Measurements from ENCODE around the gene TRAPPC1. TPM values are rescaled to one million over a fixed set of nuclear protein-coding genes. Genes with fewer than 3 reads are reported as not detected.

TRAPPC1 gene
- polyA plus RNA-seq, 4 donors = 90.8 to 137 (median 132) TPM

- no peak for DNase-seq (ENCODE audit: low read depth in 4 of 4, low spot score in 3 of 4)
Observed at GRCh38 chr17:7943291-7943690, 11.5 kb upstream of the TRAPPC1 start.

GRCh38 chr17:7940743-7941142, 9.0 kb upstream of the TRAPPC1 start:
- DNase-seq (ENCODE audit: low read depth in 4 of 4, low spot score in 3 of 4) = no peak

- DNase-seq (ENCODE audit: low read depth in 4 of 4, low spot score in 3 of 4) = no peak
Observed at GRCh38 chr17:7940034-7940433, 8.3 kb upstream of the TRAPPC1 start.

GRCh38 chr17:7935859-7936258, 4.1 kb upstream of the TRAPPC1 start:
- no peak for DNase-seq (ENCODE audit: low read depth in 4 of 4, low spot score in 3 of 4)

GRCh38 chr17:7932949-7933348, 1.2 kb upstream of the TRAPPC1 start:
- DNase-seq (ENCODE audit: low read depth in 4 of 4, low spot score in 3 of 4) = no peak

- no peak for DNase-seq (ENCODE audit: low read depth in 4 of 4, low spot score in 3 of 4)
Observed at GRCh38 chr17:7932483-7932891, 741 bp upstream of the TRAPPC1 start.

- no peak for DNase-seq (ENCODE audit: low read depth in 4 of 4, low spot score in 3 of 4)
Observed at GRCh38 chr17:7930841-7931631, 710 bp downstream of the TRAPPC1 start.

- peak in 1 of 4 donors; percentile 53 for DNase-seq (ENCODE audit: low read depth in 4 of 4, low spot score in 3 of 4)
Observed at GRCh38 chr17:7929158-7930023, 2.4 kb downstream of the TRAPPC1 start, which contains the start of gene KCNAB3. Gene KCNAB3, minus strand, starts transcription at chr17:7929856. Its CDS starts 421 bp downstream, at chr17:7929435.

GRCh38 chr17:7927596-7927995, 4.2 kb downstream of the TRAPPC1 start:
- DNase-seq (ENCODE audit: low read depth in 4 of 4, low spot score in 3 of 4) = no peak

- peak; percentile 73 to 83 (median 78) for DNase-seq (ENCODE audit: low read depth in 4 of 4, low spot score in 3 of 4)
Observed at GRCh38 chr17:7922845-7923628, 8.7 kb downstream of the TRAPPC1 start.

GRCh38 chr17:7922269-7922844, 9.4 kb downstream of the TRAPPC1 start:
- DNase-seq (ENCODE audit: low read depth in 4 of 4, low spot score in 3 of 4) = no peak

GRCh38 chr17:7916808-7917207, 14.9 kb downstream of the TRAPPC1 start:
- DNase-seq (ENCODE audit: low read depth in 4 of 4, low spot score in 3 of 4) = no peak

- DNase-seq (ENCODE audit: low read depth in 4 of 4, low spot score in 3 of 4) = no peak
Observed at GRCh38 chr17:7916385-7916682, 15.4 kb downstream of the TRAPPC1 start.

GRCh38 chr17:7915611-7916384, 15.9 kb downstream of the TRAPPC1 start, which contains the start of gene RNF227:
Gene RNF227, minus strand, starts transcription at chr17:7916289. Its CDS starts 94 bp downstream, at chr17:7916195.
- DNase-seq (ENCODE audit: low read depth in 4 of 4, low spot score in 3 of 4) = peak; percentile 92 to 94 (median 94)

GRCh38 chr17:7915179-7915610, 16.6 kb downstream of the TRAPPC1 start:
- no peak for DNase-seq (ENCODE audit: low read depth in 4 of 4, low spot score in 3 of 4)

GRCh38 chr17:7912927-7913524, 18.7 kb downstream of the TRAPPC1 start:
- DNase-seq (ENCODE audit: low read depth in 4 of 4, low spot score in 3 of 4) = no peak

- DNase-seq (ENCODE audit: low read depth in 4 of 4, low spot score in 3 of 4) = no peak
Observed at GRCh38 chr17:7911116-7911515, 20.6 kb downstream of the TRAPPC1 start.

GRCh38 chr17:7910711-7911110, 21.0 kb downstream of the TRAPPC1 start:
- DNase-seq (ENCODE audit: low read depth in 4 of 4, low spot score in 3 of 4) = no peak

- DNase-seq (ENCODE audit: low read depth in 4 of 4, low spot score in 3 of 4) = no peak
Observed at GRCh38 chr17:7910281-7910680, 21.5 kb downstream of the TRAPPC1 start.

All from left renal pelvis (tissue), 4 donors.